Measurements from ENCODE around the gene EIF4E3.

- TF ChIP-seq, protein P1, sequence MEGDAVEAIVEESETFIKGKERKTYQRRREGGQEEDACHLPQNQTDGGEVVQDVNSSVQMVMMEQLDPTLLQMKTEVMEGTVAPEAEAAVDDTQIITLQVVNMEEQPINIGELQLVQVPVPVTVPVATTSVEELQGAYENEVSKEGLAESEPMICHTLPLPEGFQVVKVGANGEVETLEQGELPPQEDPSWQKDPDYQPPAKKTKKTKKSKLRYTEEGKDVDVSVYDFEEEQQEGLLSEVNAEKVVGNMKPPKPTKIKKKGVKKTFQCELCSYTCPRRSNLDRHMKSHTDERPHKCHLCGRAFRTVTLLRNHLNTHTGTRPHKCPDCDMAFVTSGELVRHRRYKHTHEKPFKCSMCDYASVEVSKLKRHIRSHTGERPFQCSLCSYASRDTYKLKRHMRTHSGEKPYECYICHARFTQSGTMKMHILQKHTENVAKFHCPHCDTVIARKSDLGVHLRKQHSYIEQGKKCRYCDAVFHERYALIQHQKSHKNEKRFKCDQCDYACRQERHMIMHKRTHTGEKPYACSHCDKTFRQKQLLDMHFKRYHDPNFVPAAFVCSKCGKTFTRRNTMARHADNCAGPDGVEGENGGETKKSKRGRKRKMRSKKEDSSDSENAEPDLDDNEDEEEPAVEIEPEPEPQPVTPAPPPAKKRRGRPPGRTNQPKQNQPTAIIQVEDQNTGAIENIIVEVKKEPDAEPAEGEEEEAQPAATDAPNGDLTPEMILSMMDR (IDR thresholded peaks at IDR 0.05), result no peak
- no peak for TF ChIP-seq POLR2A (IDR thresholded peaks at IDR 0.05)
- TF ChIP-seq EP300 (IDR thresholded peaks at IDR 0.05), result no peak
- TF ChIP-seq POLR2AphosphoS5 (IDR thresholded peaks at IDR 0.05), result no peak
Observed at GRCh38 chr3:71751602-71752001, 26.4 kb upstream of the EIF4E3 start.
